ENCODE results near the gene SULT1A3. TPM values are rescaled to one million over a fixed set of nuclear protein-coding genes. Genes with fewer than 3 reads are reported as not detected.

SULT1A3 gene
- total RNA-seq, 1 experiment from 2014 or later: 21.5 TPM

DNA sequence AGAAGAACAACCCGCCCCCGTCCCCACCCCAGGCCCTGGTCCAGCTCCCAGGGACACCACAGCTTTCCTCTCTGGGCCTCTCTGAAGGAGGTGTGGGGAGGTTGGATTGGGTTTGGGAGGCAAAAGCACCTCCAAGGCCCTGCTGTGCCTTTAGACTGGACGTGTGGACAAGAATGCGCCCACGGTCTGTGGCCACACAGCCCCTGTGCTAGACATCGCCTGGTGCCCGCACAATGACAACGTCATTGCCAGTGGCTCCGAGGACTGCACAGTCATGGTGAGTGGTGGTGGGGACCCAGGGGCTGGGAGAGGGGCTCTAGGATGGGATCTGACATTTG, 12.6 kb upstream of the SULT1A3 start:
- no peak overlapping the region for H3K23ac ChIP-seq (ENCODE audit: insufficient read length, low read depth, low read length)
- H3K27me3 Mint-ChIP-seq (ENCODE audit: low read depth): peaks cover 26% of the 10 kb centered on the region
- no peak overlapping the region for H2BK120ac ChIP-seq (ENCODE audit: low read depth, low read length, poor library complexity, severe bottlenecking)
- peaks cover 0 to 1% (median 0%) of the 10 kb centered on the region in 3 experiments; a peak in 2 of 7 replicates for H3K36me3 Mint-ChIP-seq (ENCODE audit: insufficient read depth in 1 of 3, low read depth in 3 of 3)
- no peaks in the 10 kb centered on the region for H3K79me1 ChIP-seq (ENCODE audit: insufficient read depth, low read depth, low read length, poor library complexity, severe bottlenecking)
- no peaks in the 10 kb centered on the region for H3K4me1 ChIP-seq (ENCODE audit: insufficient read depth, low read length)
- H3K14ac ChIP-seq (ENCODE audit: insufficient read depth, low read length): no peak overlapping the region
- no peak overlapping the region for H3K56ac ChIP-seq (ENCODE audit: insufficient read length, low read depth, low read length)
- H3K4me2 ChIP-seq (ENCODE audit: insufficient read depth, insufficient read length, low read length): no peak overlapping the region
- no CpG with 5 or more reads among the region's 9 CpGs for WGBS (ENCODE audit: extremely low coverage, insufficient read length, low lambda C conversion rate)
- H3K9ac ChIP-seq (ENCODE audit: extremely low read depth, insufficient read length, low read length): no peak overlapping the region
- no peak overlapping the region for H2BK15ac ChIP-seq (ENCODE audit: low read depth, low read length)
- H3K27ac Mint-ChIP-seq: no peak overlapping the region
- H2AK5ac ChIP-seq (ENCODE audit: insufficient read length, low read length): no peak overlapping the region
- no peak overlapping the region for H2BK12ac ChIP-seq (ENCODE audit: insufficient read length, low read depth, low read length)
- H3K4me3 Mint-ChIP-seq: no peak overlapping the region
- H3K27me3 ChIP-seq (ENCODE audit: insufficient read depth, low read length): peaks cover 4% of the 10 kb centered on the region; the same call in 1 of the 2 replicates
- H3K4ac ChIP-seq (ENCODE audit: low read depth, low read length): no peak overlapping the region
- H4K91ac ChIP-seq (ENCODE audit: insufficient read length, low read depth, low read length): no peak overlapping the region
- no peak overlapping the region for H2AFZ ChIP-seq (ENCODE audit: low read length)
- peaks cover 4% of the 10 kb centered on the region for H4K20me1 ChIP-seq (ENCODE audit: control insufficient read depth, insufficient read depth, insufficient read length)
- H3K79me2 ChIP-seq (ENCODE audit: insufficient read depth, low read length): no peaks in the 10 kb centered on the region
- no peak overlapping the region for H2BK5ac ChIP-seq (ENCODE audit: insufficient read length, low read length)
- H3K9me3 Mint-ChIP-seq: no peaks in the 10 kb centered on the region
- peaks cover 4 to 17% of the 10 kb centered on the region in 2 experiments for H3K4me1 Mint-ChIP-seq
- TF ChIP-seq CTCF (conservative IDR thresholded peaks at IDR 0.05): no peak
- H3K18ac ChIP-seq (ENCODE audit: insufficient read length, low read depth, low read length): no peak overlapping the region
- no peak overlapping the region for H3K27ac ChIP-seq (ENCODE audit: insufficient read length, low read depth, low read length)
- H2BK20ac ChIP-seq (ENCODE audit: low read depth, low read length, poor library complexity, severe bottlenecking): no peak overlapping the region
- no peak overlapping the region for H3T11ph ChIP-seq (ENCODE audit: low read length)
- no peak for DNase-seq
- peaks cover 4% of the 10 kb centered on the region for H3K23me2 ChIP-seq (ENCODE audit: insufficient read length, low read depth, low read length, poor library complexity, severe bottlenecking)
- no peaks in the 10 kb centered on the region for H3K9me3 ChIP-seq (ENCODE audit: control insufficient read depth, low read depth, low read length)
- H4K8ac ChIP-seq (replicated peaks; ENCODE audit: insufficient read length, low read depth, low read length): no peak overlapping the region
- no peak overlapping the region for H4K5ac ChIP-seq (ENCODE audit: insufficient read length, low read depth, low read length)
